Keratinocyte (primary cell): ENCODE measurements around the gene ASCC2. TPM values are rescaled to one million over a fixed set of nuclear protein-coding genes. Genes with fewer than 3 reads are reported as not detected.
A peak's percentile ranks its signal among the peaks of the same experiment; 100 is the strongest.

Experiments
- DNase-seq: peaks from one replicate; pipeline ENCODE4 v3.0.0-alpha.2; 2011; ENCODE audit warnings: low read depth, missing footprints, low spot score
- FAIRE-seq: peaks from 2 replicates; lab custom pipeline; 2011; peaks lifted over from hg19 to GRCh38; lab: Jason Lieb, UNC
- H2AFZ ChIP-seq: 2 replicates; pipeline ENCODE4 v1.6.0; 2012; ENCODE audit warnings: low read length, control low read depth, inconsistent platforms; ENCODE audit not compliant: control insufficient read depth
- H3K27ac ChIP-seq: 2 replicates; pipeline ENCODE4 v1.5.1; 2011; ENCODE audit warnings: low read length; ENCODE audit not compliant: control insufficient read depth, insufficient read depth
- H3K27me3 ChIP-seq: 3 replicates; pipeline ENCODE4 v1.6.0; 2011; ENCODE audit warnings: low read length; ENCODE audit not compliant: control insufficient read depth, insufficient read depth; ENCODE audit errors: extremely low read depth
- H3K36me3 ChIP-seq, 2 experiments: 2 replicates in 1 of 2; 3 replicates in 1 of 2; pipeline ENCODE4 v1.5.1; 2011; ENCODE audit warnings: low read length in 2 of 2, mild to moderate bottlenecking in 1 of 2; ENCODE audit not compliant: control insufficient read depth in 2 of 2, insufficient read depth in 2 of 2; ENCODE audit errors: extremely low read depth in 1 of 2
- H3K4me1 ChIP-seq: 3 replicates; pipeline ENCODE4 v1.5.1; 2011; ENCODE audit warnings: low read length; ENCODE audit not compliant: control insufficient read depth, insufficient read depth; ENCODE audit errors: extremely low read depth
- H3K4me2 ChIP-seq: 3 replicates; pipeline ENCODE4 v1.6.0; 2011; ENCODE audit warnings: low read depth, low read length; ENCODE audit not compliant: control insufficient read depth, insufficient read depth; ENCODE audit errors: extremely low read depth
- H3K4me3 ChIP-seq, 3 experiments: fragments of 200-600 bp in 1 of 3; sonication (generic) in 1 of 3; 2 replicates in 2 of 3; 3 replicates in 1 of 3; pipeline ENCODE4 v1.5.1; 2011 to 2016; ENCODE audit warnings: low read length in 3 of 3, mild to moderate bottlenecking in 3 of 3, control low read depth in 2 of 3, inconsistent platforms in 1 of 3, low read depth in 1 of 3, mixed read lengths in 1 of 3, mixed run types in 1 of 3, moderate library complexity in 1 of 3; ENCODE audit not compliant: control insufficient read depth in 2 of 3, insufficient read depth in 2 of 3; ENCODE audit errors: extremely low read depth in 1 of 3
- H3K79me2 ChIP-seq: 2 replicates; pipeline ENCODE4 v1.6.0; 2012; ENCODE audit warnings: low read length; ENCODE audit not compliant: control insufficient read depth, insufficient read depth
- H3K9ac ChIP-seq: 3 replicates; pipeline ENCODE4 v1.6.0; 2011; ENCODE audit warnings: low read length; ENCODE audit not compliant: control insufficient read depth, insufficient read depth; ENCODE audit errors: extremely low read depth
- H3K9me1 ChIP-seq: 3 replicates; pipeline ENCODE4 v1.6.0; 2011; ENCODE audit warnings: low read length; ENCODE audit not compliant: control insufficient read depth, insufficient read depth; ENCODE audit errors: extremely low read depth
- H3K9me3 ChIP-seq: 2 replicates; pipeline ENCODE4 v1.5.1; 2012; ENCODE audit warnings: low read depth, low read length; ENCODE audit not compliant: control insufficient read depth
- H4K20me1 ChIP-seq: 3 replicates; pipeline ENCODE4 v1.6.0; 2011; ENCODE audit warnings: low read length; ENCODE audit not compliant: control insufficient read depth, insufficient read depth; ENCODE audit errors: extremely low read depth
- CTCF ChIP-seq, 3 experiments: IDR thresholded peaks in 1 of 3; conservative IDR thresholded peaks in 1 of 3; optimal IDR thresholded peaks in 1 of 3; 2 replicates in 2 of 3; 3 replicates in 1 of 3; pipeline versions ENCODE3 to v1.5.1; 2011; ENCODE audit warnings: low read length in 3 of 3, mild to moderate bottlenecking in 3 of 3, moderate library complexity in 2 of 3, control low read depth in 1 of 3, inconsistent platforms in 1 of 3; ENCODE audit not compliant: insufficient read depth in 2 of 3; ENCODE audit errors: extremely low read depth in 1 of 3
- EZH2 ChIP-seq: IDR thresholded peaks from one replicate; pipeline ENCODE4 v1.6.1; 2012; ENCODE audit warnings: inconsistent platforms, mild to moderate bottlenecking, low read length, moderate library complexity
- dilution Hi-C: fragments of 300-500 bp; cut with MboI; formaldehyde crosslinking; loops from one replicate; pipeline ENCODE4 v1.7.0; 2020; ENCODE audit warnings: low sequenced_read_pairs; ENCODE audit not compliant: extremely low pct_ligation_motif_present
- polyA minus RNA-seq, 3 experiments: library from RNA; depleted of rRNA, polyadenylated mRNA; stranded (reverse); fragments of >200 nt; gene quantifications; 1 replicate in 1 of 3; 2 replicates in 1 of 3; 3 replicates in 1 of 3; pipeline ENCODE4 v1.2.3, GENCODE V29; 2011
- polyA plus RNA-seq, 5 experiments: library from polyadenylated mRNA; depleted of rRNA in 3 of 5; stranded (reverse) in 3 of 5; stranded (forward) in 1 of 5; unstranded in 1 of 5; fragments of >200 nt; gene quantifications; 1 replicate in 1 of 5; 2 replicates in 3 of 5; 3 replicates in 1 of 5; pipeline versions ENCODE4 v1.2.1 to v1.2.3, GENCODE V29; 2011 to 2012; ENCODE audit warnings: missing spikeins in 2 of 5, low read depth in 1 of 5, low replicate concordance in 1 of 5

Gene ASCC2, protein sequence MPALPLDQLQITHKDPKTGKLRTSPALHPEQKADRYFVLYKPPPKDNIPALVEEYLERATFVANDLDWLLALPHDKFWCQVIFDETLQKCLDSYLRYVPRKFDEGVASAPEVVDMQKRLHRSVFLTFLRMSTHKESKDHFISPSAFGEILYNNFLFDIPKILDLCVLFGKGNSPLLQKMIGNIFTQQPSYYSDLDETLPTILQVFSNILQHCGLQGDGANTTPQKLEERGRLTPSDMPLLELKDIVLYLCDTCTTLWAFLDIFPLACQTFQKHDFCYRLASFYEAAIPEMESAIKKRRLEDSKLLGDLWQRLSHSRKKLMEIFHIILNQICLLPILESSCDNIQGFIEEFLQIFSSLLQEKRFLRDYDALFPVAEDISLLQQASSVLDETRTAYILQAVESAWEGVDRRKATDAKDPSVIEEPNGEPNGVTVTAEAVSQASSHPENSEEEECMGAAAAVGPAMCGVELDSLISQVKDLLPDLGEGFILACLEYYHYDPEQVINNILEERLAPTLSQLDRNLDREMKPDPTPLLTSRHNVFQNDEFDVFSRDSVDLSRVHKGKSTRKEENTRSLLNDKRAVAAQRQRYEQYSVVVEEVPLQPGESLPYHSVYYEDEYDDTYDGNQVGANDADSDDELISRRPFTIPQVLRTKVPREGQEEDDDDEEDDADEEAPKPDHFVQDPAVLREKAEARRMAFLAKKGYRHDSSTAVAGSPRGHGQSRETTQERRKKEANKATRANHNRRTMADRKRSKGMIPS
- polyA plus RNA-seq = 50.7 to 53.0 TPM (median 51.3 TPM) in 3 replicates
- polyA plus RNA-seq (2011; ENCODE audit: low read depth) = 88.8 TPM
- 60.0 and 60.8 TPM in 2 replicates for polyA plus RNA-seq (2011; cell fraction: cytosol; rRNA removed)
- 91.2 and 115 TPM in 2 replicates for polyA plus RNA-seq (2011; cell fraction: nucleus; rRNA removed)
- 36.8 and 53.9 TPM in 2 replicates for polyA plus RNA-seq (2012; ENCODE audit: low replicate concordance)
- 52.9 to 126 TPM (median 64.0 TPM) in 3 replicates for polyA minus RNA-seq
- polyA minus RNA-seq (2011; cell fraction: cytosol; rRNA and poly(A)+ RNA removed) = 48.3 TPM
- polyA minus RNA-seq (2011; cell fraction: nucleus; rRNA and poly(A)+ RNA removed) = 37.4 and 55.6 TPM in 2 replicates

DNA sequence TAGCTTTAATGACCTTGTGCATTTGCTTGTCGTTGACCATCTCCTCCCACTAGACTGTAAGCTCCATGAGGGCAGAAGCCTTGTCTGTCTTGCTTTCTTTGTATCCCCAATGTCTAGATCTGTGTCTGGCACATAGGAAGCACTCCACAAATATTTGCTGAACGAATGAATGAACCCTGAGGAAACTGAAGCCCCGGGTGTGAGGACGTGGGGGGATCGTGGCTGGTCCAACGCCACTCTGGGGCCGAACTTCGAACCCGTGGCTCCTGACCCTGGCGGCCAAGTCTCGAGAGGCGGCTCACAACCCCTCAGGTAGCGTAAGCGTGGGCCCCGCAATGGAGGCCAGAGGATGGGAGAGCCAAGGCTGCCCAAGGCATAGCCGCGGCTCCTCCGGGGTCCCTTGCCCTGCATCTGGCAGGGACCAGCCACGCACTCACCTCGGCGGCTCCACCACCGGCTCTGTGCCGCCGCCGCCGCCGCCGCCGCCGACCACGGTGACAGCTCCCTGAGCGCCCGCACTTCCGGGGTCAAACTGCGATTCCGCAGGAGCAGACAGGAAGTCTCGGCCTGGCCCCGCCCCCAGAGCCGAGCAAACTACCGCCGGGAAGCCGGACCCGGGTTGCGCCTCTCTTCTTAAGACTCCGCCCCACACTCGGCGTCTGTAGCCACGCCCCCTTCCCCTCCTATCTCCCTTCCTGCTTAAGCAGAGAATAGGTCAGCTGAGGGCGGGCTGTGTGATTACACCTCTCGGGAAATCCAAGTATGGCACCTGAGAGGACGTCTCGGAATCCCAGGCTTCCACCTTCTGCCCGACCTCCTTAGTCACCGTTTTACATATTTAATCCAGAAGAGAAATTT lies at the start of gene ASCC2:
Gene ASCC2, minus strand, starts transcription at position 534 of the 858 bp plus-strand sequence. CDS start 5,949 bp downstream, outside the sequence.
- peaks cover 26% of the 10 kb centered on the region for H3K4me1 ChIP-seq
- H3K79me2 ChIP-seq = peaks cover 24% of the 10 kb centered on the region
- no peaks in the 10 kb centered on the region for H3K9me3 ChIP-seq
- FAIRE-seq = peak; percentile 88
- dilution Hi-C loops = no loop called here
- TF ChIP-seq CTCF (optimal IDR thresholded peaks at IDR 0.05 in 1 of 3, IDR thresholded peaks at IDR 0.05 in 1 of 3, conservative IDR thresholded peaks at IDR 0.05 in 1 of 3; ENCODE audit: extremely low read depth in 1 of 3, insufficient read depth in 2 of 3, low read length in 3 of 3) = no peak
- TF ChIP-seq EZH2 = no peak
- H3K9ac ChIP-seq = peak within 1 kb of the TSS; percentile 82
- no peaks in the 10 kb centered on the region for H3K27me3 ChIP-seq
- H2AFZ ChIP-seq = peak within 1 kb of the TSS; percentile 87
- H3K4me3 ChIP-seq = peak within 1 kb of the TSS; percentile 94 to 96 (median 94)
- peak; percentile 90 for DNase-seq
- H3K27ac ChIP-seq = peak within 1 kb of the TSS; percentile 81
- peak within 1 kb of the TSS; percentile 95 for H3K4me2 ChIP-seq
- H4K20me1 ChIP-seq = no peaks in the 10 kb centered on the region
- H3K36me3 ChIP-seq = peaks cover 4 to 5% of the 10 kb centered on the region in 2 experiments
- no peaks in the 10 kb centered on the region for H3K9me1 ChIP-seq

- dilution Hi-C loops = no loop called here
- H3K36me3 ChIP-seq = no peaks in the 10 kb centered on the region
- peaks cover 84% of the 10 kb centered on the region for H3K79me2 ChIP-seq
- DNase-seq (no peak), FAIRE-seq (no peak)
- no peaks in the 10 kb centered on the region for H3K27me3 ChIP-seq
- H4K20me1 ChIP-seq = no peaks in the 10 kb centered on the region
- H3K4me3 ChIP-seq = no peak overlapping the region
- H3K27ac ChIP-seq = no peak overlapping the region
- peaks cover 20% of the 10 kb centered on the region for H3K4me1 ChIP-seq
- TF ChIP-seq CTCF (optimal IDR thresholded peaks at IDR 0.05 in 1 of 3, IDR thresholded peaks at IDR 0.05 in 1 of 3, conservative IDR thresholded peaks at IDR 0.05 in 1 of 3; ENCODE audit: extremely low read depth in 1 of 3, insufficient read depth in 2 of 3, low read length in 3 of 3) = no peak
- no peak for TF ChIP-seq EZH2
- no peaks in the 10 kb centered on the region for H3K9me1 ChIP-seq
- H3K4me2 ChIP-seq = no peak overlapping the region
- H3K9me3 ChIP-seq = no peaks in the 10 kb centered on the region
- H3K9ac ChIP-seq = no peak overlapping the region
- no peak overlapping the region for H2AFZ ChIP-seq
Observed at GRCh38 chr22:29887358-29887757, 49.3 kb upstream of the ASCC2 start.
